NB4 (cell line): ENCODE results near the gene KSR2.

Experiments
- CTCF ChIP-seq: IDR thresholded peaks from one replicate; pipeline ENCODE4 v1.5.1; 2012; ENCODE audit warnings: low read depth, low read length
- MYC ChIP-seq: IDR thresholded peaks from 2 replicates; pipeline ENCODE4 v1.6.1; 2011; ENCODE audit warnings: low read depth, low read length
- POLR2A ChIP-seq: IDR thresholded peaks from 2 replicates; pipeline ENCODE4 v1.6.1; 2011; ENCODE audit warnings: mild to moderate bottlenecking; ENCODE audit not compliant: insufficient read length; ENCODE audit errors: extremely low read depth

- TF ChIP-seq CTCF (no peak), POLR2A (no peak), MYC (no peak)
These were observed 260.9 kb downstream of the KSR2 start for GRCh38 chr12:117707861-117708260.
